ENCODE measurements around the gene AMBP.

The AMBP gene

GRCh38 chr9:114093761-114094505 is 15.8 kb upstream of the AMBP start:
- H3K4me3 ChIP-seq (ENCODE audit: low read depth, low read length) = no peak overlapping the region
- no peak for TF ChIP-seq CTCF (IDR thresholded peaks at IDR 0.05; ENCODE audit: low read depth, low read length)

- no peak overlapping the region for H3K4me3 ChIP-seq (ENCODE audit: low read depth, low read length)
- TF ChIP-seq CTCF (IDR thresholded peaks at IDR 0.05; ENCODE audit: low read depth, low read length) = no peak
Observed at GRCh38 chr9:114093031-114093471, 15.0 kb upstream of the AMBP start.

GRCh38 chr9:114092336-114092735 is 14.2 kb upstream of the AMBP start:
- no peak for TF ChIP-seq CTCF (IDR thresholded peaks at IDR 0.05; ENCODE audit: low read depth, low read length)
- H3K4me3 ChIP-seq (ENCODE audit: low read depth, low read length) = no peak overlapping the region

GRCh38 chr9:114091711-114092110 is 13.6 kb upstream of the AMBP start:
- TF ChIP-seq CTCF (IDR thresholded peaks at IDR 0.05; ENCODE audit: low read depth, low read length) = no peak
- no peak overlapping the region for H3K4me3 ChIP-seq (ENCODE audit: low read depth, low read length)

GRCh38 chr9:114090798-114091197 is 12.7 kb upstream of the AMBP start:
- H3K4me3 ChIP-seq (ENCODE audit: low read depth, low read length) = no peak overlapping the region
- no peak for TF ChIP-seq CTCF (IDR thresholded peaks at IDR 0.05; ENCODE audit: low read depth, low read length)

GRCh38 chr9:114089206-114089840 is 11.2 kb upstream of the AMBP start:
- H3K4me3 ChIP-seq (ENCODE audit: low read depth, low read length) = no peak overlapping the region
- TF ChIP-seq CTCF (IDR thresholded peaks at IDR 0.05; ENCODE audit: low read depth, low read length) = no peak

GRCh38 chr9:114088571-114089170 is 10.6 kb upstream of the AMBP start:
- H3K4me3 ChIP-seq (ENCODE audit: low read depth, low read length) = no peak overlapping the region
- TF ChIP-seq CTCF (IDR thresholded peaks at IDR 0.05; ENCODE audit: low read depth, low read length) = no peak
